ENCODE measurements around the gene ARSK. TPM values are rescaled to one million over a fixed set of nuclear protein-coding genes. Genes with fewer than 3 reads are reported as not detected.

Gene ARSK
- polyA plus RNA-seq, 4 donors = 14.3 to 17.2 (median 16.2) TPM

GRCh38 chr5:95563367-95563766 is 8.5 kb downstream of the ARSK start:
- DNase-seq (ENCODE audit: low read depth in 4 of 4, low spot score in 3 of 4) = no peak

- no peak for DNase-seq (ENCODE audit: low read depth in 4 of 4, low spot score in 3 of 4)
Measured at GRCh38 chr5:95564450-95564849, 9.5 kb downstream of the ARSK start.

- DNase-seq (ENCODE audit: low read depth in 4 of 4, low spot score in 3 of 4) = no peak
Measured at GRCh38 chr5:95565280-95565920, 10.5 kb downstream of the ARSK start.

- DNase-seq (ENCODE audit: low read depth in 4 of 4, low spot score in 3 of 4) = no peak
Measured at GRCh38 chr5:95572016-95572415, 17.1 kb downstream of the ARSK start.

- DNase-seq (ENCODE audit: low read depth in 4 of 4, low spot score in 3 of 4) = no peak
Measured at GRCh38 chr5:95581576-95581975, 26.7 kb downstream of the ARSK start.

GRCh38 chr5:95583992-95584391 is 29.1 kb downstream of the ARSK start:
- DNase-seq (ENCODE audit: low read depth in 4 of 4, low spot score in 3 of 4) = no peak

GRCh38 chr5:95590880-95591279 is 36.0 kb downstream of the ARSK start:
- no peak for DNase-seq (ENCODE audit: low read depth in 4 of 4, low spot score in 3 of 4)

GRCh38 chr5:95591490-95591901 is 36.6 kb downstream of the ARSK start:
- DNase-seq (ENCODE audit: low read depth in 4 of 4, low spot score in 3 of 4) = no peak

GRCh38 chr5:95595289-95595931 is 40.5 kb downstream of the ARSK start:
- no peak for DNase-seq (ENCODE audit: low read depth in 4 of 4, low spot score in 3 of 4)

- DNase-seq (ENCODE audit: low read depth in 4 of 4, low spot score in 3 of 4) = no peak
Measured at GRCh38 chr5:95599252-95599651, 44.4 kb downstream of the ARSK start.

GRCh38 chr5:95600557-95600956 is 45.7 kb downstream of the ARSK start:
- DNase-seq (ENCODE audit: low read depth in 4 of 4, low spot score in 3 of 4) = no peak

GRCh38 chr5:95605786-95606185 is 50.9 kb downstream of the ARSK start:
- DNase-seq (ENCODE audit: low read depth in 4 of 4, low spot score in 3 of 4) = no peak

- no peak for DNase-seq (ENCODE audit: low read depth in 4 of 4, low spot score in 3 of 4)
Measured at GRCh38 chr5:95606419-95606818, 51.5 kb downstream of the ARSK start.

- DNase-seq (ENCODE audit: low read depth in 4 of 4, low spot score in 3 of 4) = no peak
Measured at GRCh38 chr5:95609711-95610110, 54.8 kb downstream of the ARSK start.

- DNase-seq (ENCODE audit: low read depth in 4 of 4, low spot score in 3 of 4) = no peak
Measured at GRCh38 chr5:95610546-95610945, 55.6 kb downstream of the ARSK start.

- DNase-seq (ENCODE audit: low read depth in 4 of 4, low spot score in 3 of 4) = no peak
Measured at GRCh38 chr5:95611396-95611795, 56.5 kb downstream of the ARSK start.

- DNase-seq (ENCODE audit: low read depth in 4 of 4, low spot score in 3 of 4) = no peak
Measured at GRCh38 chr5:95613514-95613913, 58.6 kb downstream of the ARSK start.

GRCh38 chr5:95615164-95615467 is 60.2 kb downstream of the ARSK start:
- DNase-seq (ENCODE audit: low read depth in 4 of 4, low spot score in 3 of 4) = no peak

- DNase-seq (ENCODE audit: low read depth in 4 of 4, low spot score in 3 of 4) = no peak
Measured at GRCh38 chr5:95617057-95617456, 62.2 kb downstream of the ARSK start.

GRCh38 chr5:95619096-95619495 is 64.2 kb downstream of the ARSK start:
- DNase-seq (ENCODE audit: low read depth in 4 of 4, low spot score in 3 of 4) = no peak

GRCh38 chr5:95619514-95620029 is 64.7 kb downstream of the ARSK start:
- no peak for DNase-seq (ENCODE audit: low read depth in 4 of 4, low spot score in 3 of 4)

- DNase-seq (ENCODE audit: low read depth in 4 of 4, low spot score in 3 of 4) = no peak
Measured at GRCh38 chr5:95620030-95620869, 65.3 kb downstream of the ARSK start, which contains the start of gene GPR150. Gene GPR150, plus strand, starts transcription at chr5:95620087. Its CDS starts 189 bp downstream, at chr5:95620276.
